Kidney (tissue), 14 donors: ENCODE data around the gene CEP72. TPM values are rescaled to one million over a fixed set of nuclear protein-coding genes. Genes with fewer than 3 reads are reported as not detected.

Source experiments
- DNase-seq, 5 donors: peaks; one replicate each; pipeline ENCODE4 v3.0.0-alpha.2; 2013 to 2020
- FAIRE-seq: peaks from 2 replicates; lab custom pipeline; 2012; peaks lifted over from hg19 to GRCh38; lab: Jason Lieb, UNC
- H3K27ac ChIP-seq, 2 donors: one replicate each; pipeline ENCODE4 v1.7.0; 2013; ENCODE audit warnings: low read depth in 2 of 2, low read length in 2 of 2, inconsistent platforms in 1 of 2
- H3K27me3 ChIP-seq: one replicate; pipeline ENCODE4 v1.7.1; 2013; ENCODE audit warnings: low read length, inconsistent platforms; ENCODE audit not compliant: control insufficient read depth, insufficient read depth
- H3K36me3 ChIP-seq, 3 donors: one replicate each; pipeline versions ENCODE4 v1.7.0 to v1.7.1; 2013; ENCODE audit warnings: low read length in 3 of 3, control low read depth in 1 of 3, inconsistent platforms in 1 of 3; ENCODE audit not compliant: insufficient read depth in 3 of 3, control insufficient read depth in 2 of 3
- H3K4me1 ChIP-seq, 3 donors: one replicate each; pipeline versions ENCODE4 v1.7.0 to v1.7.1; 2013; ENCODE audit warnings: low read length in 3 of 3, inconsistent platforms in 1 of 3, low read depth in 1 of 3; ENCODE audit not compliant: control insufficient read depth in 2 of 3, insufficient read depth in 2 of 3
- H3K4me3 ChIP-seq, 3 donors: one replicate each; pipeline versions ENCODE4 v1.7.0 to v1.8.1; 2013; ENCODE audit warnings: low read length in 3 of 3, control low read depth in 1 of 3, inconsistent platforms in 1 of 3
- H3K9ac ChIP-seq, 3 donors: one replicate each; pipeline versions ENCODE4 v1.7.0 to v1.7.1; 2013; ENCODE audit warnings: low read length in 3 of 3, control low read depth in 1 of 3, inconsistent platforms in 1 of 3
- H3K9me3 ChIP-seq, 3 donors: one replicate each; pipeline versions ENCODE4 v1.7.0 to v1.7.1; 2013; ENCODE audit warnings: low read length in 3 of 3, control low read depth in 1 of 3, inconsistent platforms in 1 of 3; ENCODE audit not compliant: control insufficient read depth in 2 of 3, insufficient read depth in 1 of 3
- CTCF ChIP-seq: IDR thresholded peaks from 3 replicates; pipeline ENCODE4 v1.5.1; 2012; ENCODE audit warnings: mild to moderate bottlenecking, moderate library complexity, borderline replicate concordance; ENCODE audit not compliant: insufficient read depth; ENCODE audit errors: extremely low read depth
- intact Hi-C: fragments of 100-400 bp; cut with DNase I; formaldehyde crosslinking; loops from one replicate; pipeline ENCODE4 v1.11.1; 2022
- polyA plus RNA-seq: library from polyadenylated mRNA; stranded (reverse); fragments of 350-450 nt; fragmentation: Illumina TruSeq; extraction: RNeasy Lipid Tissue Mini Kit (QIAGEN cat#74804); gene quantifications from one replicate; pipeline ENCODE4 v1.2.3, GENCODE V29; 2014; ENCODE audit warnings: low read depth, low replicate concordance; ENCODE audit not compliant: insufficient read depth
- total RNA-seq: library from RNA; stranded (reverse); fragmentation: NEBNext Ultra II Directional; extraction: Animal tissue kit (Norgen Biotek cat#: 25700); gene quantifications from one replicate; pipeline ENCODE4 v1.2.1, GENCODE V29; 2021
- donor health status: control.
- donor health status: control.
- donor health status: control.
- donor health status: control.
- donor health status: control.
- donor health status: DM: yes; HTN: yes; CAD: no.
- donor health status: Normal renal cell carcinoma (clear cell type).

The CEP72 gene
- total and polyA plus RNA-seq, 2 donors from 2014 or later, result 1.1 to 7.8 TPM

- Histone ChIP-seq H3K9ac (no peak overlapping the region), H3K4me3 (no peak overlapping the region), H3K27me3 (peaks cover 3% of the 10 kb centered on the region), H3K9me3 (no peaks in the 10 kb centered on the region), H3K27ac (no peak overlapping the region), H3K36me3 (no peaks in the 10 kb centered on the region), H3K4me1 (no peaks in the 10 kb centered on the region)
- intact Hi-C loops, result no loop called here
- DNase-seq (peak in 1 of 5 donors; percentile 49), FAIRE-seq (no peak)
- no peak for TF ChIP-seq CTCF
Observed at GRCh38 chr5:567664-568060, 44.5 kb upstream of the CEP72 start.

- H3K9ac ChIP-seq, result no peak overlapping the region
- peaks cover 3% of the 10 kb centered on the region for H3K27me3 ChIP-seq
- DNase-seq (peak in 2 of 5 donors; percentile 29 to 62), FAIRE-seq (no peak)
- H3K4me3 ChIP-seq, result no peak overlapping the region
- no peaks in the 10 kb centered on the region for H3K36me3 ChIP-seq
- TF ChIP-seq CTCF, result no peak
- intact Hi-C loops, result no loop called here
- no peaks in the 10 kb centered on the region for H3K9me3 ChIP-seq
- H3K4me1 ChIP-seq, result no peaks in the 10 kb centered on the region
- H3K27ac ChIP-seq, result no peak overlapping the region
Observed at GRCh38 chr5:568061-568781, 43.9 kb upstream of the CEP72 start.

- Histone ChIP-seq H3K27ac (no peak overlapping the region), H3K4me3 (no peak overlapping the region), H3K4me1 (no peaks in the 10 kb centered on the region), H3K9ac (no peak overlapping the region), H3K36me3 (no peaks in the 10 kb centered on the region), H3K9me3 (no peaks in the 10 kb centered on the region), H3K27me3 (peaks cover 3% of the 10 kb centered on the region)
- intact Hi-C loops, result no loop called here
- peak in 1 of 5 donors; percentile 15 for DNase-seq
- no peak for FAIRE-seq
- TF ChIP-seq CTCF, result no peak
Observed at GRCh38 chr5:568809-569208, 43.3 kb upstream of the CEP72 start.
